Liver (tissue), 9 donors: ENCODE measurements around the gene BAHCC1. TPM values are rescaled to one million over a fixed set of nuclear protein-coding genes. Genes with fewer than 3 reads are reported as not detected.

Experiments used
- DNase-seq: peaks from one replicate; pipeline ENCODE4 v3.0.0-alpha.2; 2017; ENCODE audit warnings: low spot score
- H3K27ac ChIP-seq, 2 donors: one replicate each; pipeline ENCODE4 v1.7.0; 2013; ENCODE audit warnings: inconsistent platforms in 2 of 2, low read length in 2 of 2, control low read depth in 1 of 2, low read depth in 1 of 2, mild to moderate bottlenecking in 1 of 2
- H3K27me3 ChIP-seq, 4 donors: one replicate each; pipeline versions ENCODE4 v1.6.1 to v1.7.0; 2013; ENCODE audit warnings: low read length in 3 of 4, inconsistent platforms in 1 of 4, mild to moderate bottlenecking in 1 of 4, moderate library complexity in 1 of 4; ENCODE audit not compliant: control insufficient read depth in 4 of 4, insufficient read depth in 4 of 4
- H3K36me3 ChIP-seq, 4 donors: one replicate each; pipeline versions ENCODE4 v1.6.1 to v1.7.0; 2013; ENCODE audit warnings: low read length in 3 of 4, mild to moderate bottlenecking in 3 of 4, low read depth in 1 of 4, moderate library complexity in 1 of 4; ENCODE audit not compliant: control insufficient read depth in 4 of 4, insufficient read depth in 3 of 4
- H3K4me1 ChIP-seq, 4 donors: one replicate each; pipeline versions ENCODE4 v1.6.1 to v1.7.0; 2013; ENCODE audit warnings: low read length in 3 of 4, mild to moderate bottlenecking in 3 of 4, moderate library complexity in 1 of 4; ENCODE audit not compliant: control insufficient read depth in 4 of 4, insufficient read depth in 4 of 4
- H3K4me3 ChIP-seq, 3 donors: one replicate each; pipeline versions ENCODE4 v1.6.1 to v1.7.0; 2013; ENCODE audit warnings: low read length in 3 of 3, control low read depth in 1 of 3, low read depth in 1 of 3, mild to moderate bottlenecking in 1 of 3
- H3K9ac ChIP-seq, 2 donors: one replicate each; pipeline ENCODE4 v1.7.0; 2013; ENCODE audit warnings: low read length in 2 of 2, mild to moderate bottlenecking in 2 of 2, moderate library complexity in 2 of 2, control low read depth in 1 of 2, low read depth in 1 of 2
- H3K9me3 ChIP-seq, 4 donors: one replicate each; pipeline versions ENCODE4 v1.6.1 to v1.7.0; 2013; ENCODE audit warnings: low read length in 3 of 4; ENCODE audit not compliant: control insufficient read depth in 4 of 4
- EGR1 ChIP-seq, 2 donors: IDR thresholded peaks; 2 replicates each; pipeline ENCODE4 v1.6.1; 2016 to 2018; ENCODE audit warnings: antibody characterized with exemption in 2 of 2, low read depth in 2 of 2
- FOXA1 ChIP-seq: IDR thresholded peaks from 2 replicates; pipeline ENCODE4 v1.6.1; 2016; ENCODE audit warnings: antibody characterized with exemption
- FOXA2 ChIP-seq: IDR thresholded peaks from 2 replicates; pipeline ENCODE4 v1.6.1; 2016; ENCODE audit warnings: antibody characterized with exemption
- GABPA ChIP-seq, 2 donors: IDR thresholded peaks in 1 of 2; conservative IDR thresholded peaks in 1 of 2; 2 replicates each; pipeline ENCODE4 v1.6.1; 2016; ENCODE audit warnings: antibody characterized with exemption in 2 of 2, mild to moderate bottlenecking in 1 of 2, moderate library complexity in 1 of 2
- HNF4A ChIP-seq, 2 donors: conservative IDR thresholded peaks; 2 replicates each; pipeline ENCODE4 v1.6.1; 2016; ENCODE audit warnings: antibody characterized with exemption in 2 of 2, mild to moderate bottlenecking in 2 of 2
- HNF4G ChIP-seq: IDR thresholded peaks from 2 replicates; pipeline ENCODE4 v1.6.1; 2016; ENCODE audit warnings: antibody characterized with exemption
- JUND ChIP-seq, 2 donors: IDR thresholded peaks; 2 replicates each; pipeline ENCODE4 v1.6.1; 2016; ENCODE audit warnings: antibody characterized with exemption in 2 of 2
- NR2F2 ChIP-seq: IDR thresholded peaks from 2 replicates; pipeline ENCODE4 v1.6.1; 2016; ENCODE audit warnings: antibody characterized with exemption
- RAD21 ChIP-seq, 2 donors: IDR thresholded peaks; 2 replicates each; pipeline ENCODE4 v1.6.1; 2016; ENCODE audit warnings: antibody characterized with exemption in 2 of 2, mild to moderate bottlenecking in 2 of 2
- RXRA ChIP-seq, 2 donors: IDR thresholded peaks; 2 replicates each; pipeline ENCODE4 v1.6.1; 2017 to 2018; ENCODE audit warnings: antibody characterized with exemption in 2 of 2, mild to moderate bottlenecking in 1 of 2
- SP1 ChIP-seq: IDR thresholded peaks from 2 replicates; pipeline ENCODE4 v1.6.1; 2018; ENCODE audit warnings: antibody characterized with exemption, mild to moderate bottlenecking
- TAF1 ChIP-seq: conservative IDR thresholded peaks from 2 replicates; pipeline ENCODE4 v1.6.1; 2016; ENCODE audit warnings: antibody characterized with exemption, mild to moderate bottlenecking
- YY1 ChIP-seq: IDR thresholded peaks from 2 replicates; pipeline ENCODE4 v1.6.1; 2016; ENCODE audit warnings: antibody characterized with exemption, mild to moderate bottlenecking
- WGBS: extraction: QIAGEN DNeasy Blood & Tissue Kit; methylation state at CpG from one replicate; pipeline ENCODE4 v1.1.7; 2013; 5-methylcytosine and 5-hydroxymethylcytosine counted together
- polyA plus RNA-seq, 2 donors: library from polyadenylated mRNA; stranded (reverse) in 1 of 2; unstranded in 1 of 2; fragments of 200-250 nt in 1 of 2; fragments of >200 nt in 1 of 2; fragmentation: Nextera tagmentation in 1 of 2; extraction: Ambion mirVana in 1 of 2; gene quantifications; one replicate each; pipeline versions ENCODE4 v1.2.1 to v1.2.3, GENCODE V29; 2013 to 2015
- total RNA-seq, 2 donors: library from RNA; depleted of rRNA; stranded (reverse); fragments of >200 nt; gene quantifications; one replicate each; pipeline ENCODE4 v1.2.3, GENCODE V29; 2014
- TF ChIP-seq, protein P1 (sequence below): fragments of 150-350 bp; IDR thresholded peaks from 2 replicates; pipeline ENCODE4 v1.5.1; 2017; ENCODE audit warnings: improper control_type of control experiment, low read depth, low read length; ENCODE audit not compliant: missing input control
- TF ChIP-seq, protein P2 (sequence below): IDR thresholded peaks from 2 replicates; pipeline ENCODE4 v1.6.1; 2016; ENCODE audit warnings: antibody characterized with exemption
- TF ChIP-seq, protein P3 (sequence below): IDR thresholded peaks from 2 replicates; pipeline ENCODE4 v1.6.1; 2016; ENCODE audit warnings: antibody characterized with exemption, mild to moderate bottlenecking
- TF ChIP-seq, protein P4 (sequence below): IDR thresholded peaks from 2 replicates; pipeline ENCODE4 v1.6.1; 2016; ENCODE audit warnings: antibody characterized with exemption
- TF ChIP-seq, protein P5 (sequence below): IDR thresholded peaks from 2 replicates; pipeline ENCODE4 v1.6.1; 2016; ENCODE audit warnings: antibody characterized with exemption
- donor health status: healthy.
- donor health status: healthy.
- donor health status: healthy.
- donor health status: healthy.
- donor health status: healthy.

Gene BAHCC1
- total and polyA plus RNA-seq, 4 donors: 0.76 to 3.9 (median 2.5) TPM

DNA sequence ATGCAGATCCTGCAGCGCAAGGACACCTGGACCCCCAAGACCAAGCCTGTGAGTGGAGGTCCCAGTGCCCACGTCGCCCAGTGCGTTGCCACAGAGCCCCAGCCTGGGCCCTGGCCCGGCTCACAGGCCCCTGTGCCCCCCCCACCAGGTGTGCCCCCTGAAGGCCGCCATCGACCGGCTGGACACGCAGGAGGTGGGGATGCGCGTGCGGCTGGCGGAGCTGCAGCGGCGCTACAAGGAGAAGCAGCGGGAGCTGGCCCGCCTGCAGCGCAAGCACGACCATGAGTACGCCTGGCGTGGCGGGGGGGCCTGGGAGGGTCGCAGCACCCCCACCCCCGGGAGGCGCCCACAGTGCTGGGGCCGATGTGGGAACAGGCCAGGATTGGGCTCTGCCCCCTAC lies 56.6 kb downstream of the BAHCC1 start:
- H3K36me3 ChIP-seq: peaks cover 0 to 2% (median 0%) of the 10 kb centered on the region in 4 donors
- no peak for DNase-seq
- no peaks in the 10 kb centered on the region for H3K4me1 ChIP-seq
- WGBS: 95% methylated on average over 26 of the region's 26 CpGs
- H3K27ac ChIP-seq: no peak overlapping the region
- no peak overlapping the region for H3K9ac ChIP-seq
- H3K9me3 ChIP-seq: no peaks in the 10 kb centered on the region
- H3K27me3 ChIP-seq: no peaks in the 10 kb centered on the region
- no peak overlapping the region for H3K4me3 ChIP-seq
- TF ChIP-seq FOXA2 (no peak), SP1 (no peak)
- TF ChIP-seq, protein P1, sequence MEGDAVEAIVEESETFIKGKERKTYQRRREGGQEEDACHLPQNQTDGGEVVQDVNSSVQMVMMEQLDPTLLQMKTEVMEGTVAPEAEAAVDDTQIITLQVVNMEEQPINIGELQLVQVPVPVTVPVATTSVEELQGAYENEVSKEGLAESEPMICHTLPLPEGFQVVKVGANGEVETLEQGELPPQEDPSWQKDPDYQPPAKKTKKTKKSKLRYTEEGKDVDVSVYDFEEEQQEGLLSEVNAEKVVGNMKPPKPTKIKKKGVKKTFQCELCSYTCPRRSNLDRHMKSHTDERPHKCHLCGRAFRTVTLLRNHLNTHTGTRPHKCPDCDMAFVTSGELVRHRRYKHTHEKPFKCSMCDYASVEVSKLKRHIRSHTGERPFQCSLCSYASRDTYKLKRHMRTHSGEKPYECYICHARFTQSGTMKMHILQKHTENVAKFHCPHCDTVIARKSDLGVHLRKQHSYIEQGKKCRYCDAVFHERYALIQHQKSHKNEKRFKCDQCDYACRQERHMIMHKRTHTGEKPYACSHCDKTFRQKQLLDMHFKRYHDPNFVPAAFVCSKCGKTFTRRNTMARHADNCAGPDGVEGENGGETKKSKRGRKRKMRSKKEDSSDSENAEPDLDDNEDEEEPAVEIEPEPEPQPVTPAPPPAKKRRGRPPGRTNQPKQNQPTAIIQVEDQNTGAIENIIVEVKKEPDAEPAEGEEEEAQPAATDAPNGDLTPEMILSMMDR: no peak
- TF ChIP-seq, protein P2, sequence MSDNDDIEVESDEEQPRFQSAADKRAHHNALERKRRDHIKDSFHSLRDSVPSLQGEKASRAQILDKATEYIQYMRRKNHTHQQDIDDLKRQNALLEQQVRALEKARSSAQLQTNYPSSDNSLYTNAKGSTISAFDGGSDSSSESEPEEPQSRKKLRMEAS: no peak

DNA sequence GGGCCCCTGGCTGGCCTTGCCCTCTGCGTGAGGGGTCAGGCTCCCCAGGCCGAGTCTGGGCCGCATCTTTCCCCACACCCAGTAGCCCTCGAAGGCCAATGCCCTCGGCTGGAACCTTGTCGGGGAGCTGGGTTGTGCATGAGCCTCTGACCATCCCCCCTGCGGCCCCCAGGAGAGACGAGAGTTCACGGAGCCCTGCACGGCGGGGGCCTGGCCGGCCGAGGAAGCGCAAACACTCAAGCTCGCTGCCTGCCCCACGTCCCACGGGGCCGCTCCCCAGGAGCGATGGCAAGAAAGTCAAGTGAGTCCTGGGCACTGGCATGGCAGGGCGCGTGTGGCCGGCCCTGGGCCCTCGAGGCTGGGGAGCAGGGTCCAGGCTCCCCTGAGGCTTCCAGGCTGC lies 57.3 kb downstream of the BAHCC1 start:
- Histone ChIP-seq H3K36me3 (peaks cover 0 to 2% (median 0%) of the 10 kb centered on the region in 4 donors), H3K4me1 (no peaks in the 10 kb centered on the region), H3K9me3 (no peaks in the 10 kb centered on the region), H3K27ac (no peak overlapping the region), H3K9ac (no peak overlapping the region), H3K27me3 (no peaks in the 10 kb centered on the region), H3K4me3 (no peak overlapping the region)
- WGBS: 95% methylated on average over 23 of the region's 23 CpGs
- TF ChIP-seq EGR1 (IDR thresholded peaks at IDR 0.05; ENCODE audit: low read depth in 2 of 2) (no peak), HNF4G (no peak), NR2F2 (no peak), JUND (IDR thresholded peaks at IDR 0.05) (no peak), TAF1 (no peak), SP1 (no peak), YY1 (no peak), FOXA1 (no peak), GABPA (IDR thresholded peaks at IDR 0.05 in 1 of 2, conservative IDR thresholded peaks at IDR 0.05 in 1 of 2) (no peak), HNF4A (conservative IDR thresholded peaks at IDR 0.05) (no peak), RXRA (IDR thresholded peaks at IDR 0.05) (no peak), FOXA2 (no peak), RAD21 (IDR thresholded peaks at IDR 0.05) (no peak)
- TF ChIP-seq, protein P2: no peak
- TF ChIP-seq, protein P1: no peak
- TF ChIP-seq, protein P3, sequence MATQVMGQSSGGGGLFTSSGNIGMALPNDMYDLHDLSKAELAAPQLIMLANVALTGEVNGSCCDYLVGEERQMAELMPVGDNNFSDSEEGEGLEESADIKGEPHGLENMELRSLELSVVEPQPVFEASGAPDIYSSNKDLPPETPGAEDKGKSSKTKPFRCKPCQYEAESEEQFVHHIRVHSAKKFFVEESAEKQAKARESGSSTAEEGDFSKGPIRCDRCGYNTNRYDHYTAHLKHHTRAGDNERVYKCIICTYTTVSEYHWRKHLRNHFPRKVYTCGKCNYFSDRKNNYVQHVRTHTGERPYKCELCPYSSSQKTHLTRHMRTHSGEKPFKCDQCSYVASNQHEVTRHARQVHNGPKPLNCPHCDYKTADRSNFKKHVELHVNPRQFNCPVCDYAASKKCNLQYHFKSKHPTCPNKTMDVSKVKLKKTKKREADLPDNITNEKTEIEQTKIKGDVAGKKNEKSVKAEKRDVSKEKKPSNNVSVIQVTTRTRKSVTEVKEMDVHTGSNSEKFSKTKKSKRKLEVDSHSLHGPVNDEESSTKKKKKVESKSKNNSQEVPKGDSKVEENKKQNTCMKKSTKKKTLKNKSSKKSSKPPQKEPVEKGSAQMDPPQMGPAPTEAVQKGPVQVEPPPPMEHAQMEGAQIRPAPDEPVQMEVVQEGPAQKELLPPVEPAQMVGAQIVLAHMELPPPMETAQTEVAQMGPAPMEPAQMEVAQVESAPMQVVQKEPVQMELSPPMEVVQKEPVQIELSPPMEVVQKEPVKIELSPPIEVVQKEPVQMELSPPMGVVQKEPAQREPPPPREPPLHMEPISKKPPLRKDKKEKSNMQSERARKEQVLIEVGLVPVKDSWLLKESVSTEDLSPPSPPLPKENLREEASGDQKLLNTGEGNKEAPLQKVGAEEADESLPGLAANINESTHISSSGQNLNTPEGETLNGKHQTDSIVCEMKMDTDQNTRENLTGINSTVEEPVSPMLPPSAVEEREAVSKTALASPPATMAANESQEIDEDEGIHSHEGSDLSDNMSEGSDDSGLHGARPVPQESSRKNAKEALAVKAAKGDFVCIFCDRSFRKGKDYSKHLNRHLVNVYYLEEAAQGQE: no peak
- TF ChIP-seq, protein P4, sequence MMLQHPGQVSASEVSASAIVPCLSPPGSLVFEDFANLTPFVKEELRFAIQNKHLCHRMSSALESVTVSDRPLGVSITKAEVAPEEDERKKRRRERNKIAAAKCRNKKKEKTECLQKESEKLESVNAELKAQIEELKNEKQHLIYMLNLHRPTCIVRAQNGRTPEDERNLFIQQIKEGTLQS: no peak
- TF ChIP-seq, protein P5, sequence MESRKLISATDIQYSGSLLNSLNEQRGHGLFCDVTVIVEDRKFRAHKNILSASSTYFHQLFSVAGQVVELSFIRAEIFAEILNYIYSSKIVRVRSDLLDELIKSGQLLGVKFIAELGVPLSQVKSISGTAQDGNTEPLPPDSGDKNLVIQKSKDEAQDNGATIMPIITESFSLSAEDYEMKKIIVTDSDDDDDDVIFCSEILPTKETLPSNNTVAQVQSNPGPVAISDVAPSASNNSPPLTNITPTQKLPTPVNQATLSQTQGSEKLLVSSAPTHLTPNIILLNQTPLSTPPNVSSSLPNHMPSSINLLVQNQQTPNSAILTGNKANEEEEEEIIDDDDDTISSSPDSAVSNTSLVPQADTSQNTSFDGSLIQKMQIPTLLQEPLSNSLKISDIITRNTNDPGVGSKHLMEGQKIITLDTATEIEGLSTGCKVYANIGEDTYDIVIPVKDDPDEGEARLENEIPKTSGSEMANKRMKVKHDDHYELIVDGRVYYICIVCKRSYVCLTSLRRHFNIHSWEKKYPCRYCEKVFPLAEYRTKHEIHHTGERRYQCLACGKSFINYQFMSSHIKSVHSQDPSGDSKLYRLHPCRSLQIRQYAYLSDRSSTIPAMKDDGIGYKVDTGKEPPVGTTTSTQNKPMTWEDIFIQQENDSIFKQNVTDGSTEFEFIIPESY: no peak
- no peak for DNase-seq
